Right ventricle myocardium inferior (tissue), 1 donor: ENCODE data around the gene SMARCC1. TPM values are rescaled to one million over a fixed set of nuclear protein-coding genes. Genes with fewer than 3 reads are reported as not detected.

ENCODE experiments used
- ATAC-seq: fragments of 200-7000 bp; cut with Tn5 transposase; one replicate; pipeline ENCODE4 v1.9.1; 2020; ENCODE audit warnings: mild to moderate bottlenecking, moderate library complexity
- DNase-seq: peaks from one replicate; pipeline ENCODE4 v3.0.0; 2021; ENCODE audit errors: missing footprints
- intact Hi-C: fragments of 100-400 bp; cut with DNase I; formaldehyde crosslinking; loops from one replicate; pipeline ENCODE4 v1.11.0; 2022
- total RNA-seq: library from RNA; stranded (reverse); fragmentation: NEBNext Ultra II Directional; extraction: Animal tissue kit (Norgen Biotek cat#: 25700); gene quantifications from one replicate; pipeline ENCODE4 v1.2.1, GENCODE V29; 2021
- donor health status: DM: no; HTN: yes; CAD: no; lungs with severe emphysema.

SMARCC1 gene
- total RNA-seq, 1 donor from 2014 or later = 29.1 TPM

- intact Hi-C loops = no loop called here
- DNase-seq = no peak
- no peak for ATAC-seq
Measured at GRCh38 chr3:47580481-47580880, 201.2 kb downstream of the SMARCC1 start.

- ATAC-seq (no peak), DNase-seq (no peak)
- intact Hi-C loops = no loop called here
Measured at GRCh38 chr3:47579875-47580274, 201.8 kb downstream of the SMARCC1 start.

- intact Hi-C loops = no loop called here
- ATAC-seq (peak; percentile 33), DNase-seq (no peak)
Measured at GRCh38 chr3:47578691-47579632, 202.7 kb downstream of the SMARCC1 start, which contains the start of gene CSPG5. CSPG5 (minus strand) TSS chr3:47578865; CDS start chr3:47578693, 172 bp downstream.

- no peak for DNase-seq
- intact Hi-C loops = no loop called here
- peak; percentile 72 for ATAC-seq
Measured at GRCh38 chr3:47578119-47578632, 203.5 kb downstream of the SMARCC1 start.

- intact Hi-C loops = no loop called here
- ATAC-seq = peak; percentile 26
- no peak for DNase-seq
Measured at GRCh38 chr3:47577583-47578118, 204.0 kb downstream of the SMARCC1 start.

GRCh38 chr3:47573190-47574172, 208.2 kb downstream of the SMARCC1 start:
- DNase-seq (no peak), ATAC-seq (peak; percentile 70)
- intact Hi-C loops = no loop called here

GRCh38 chr3:47571391-47572175, 210.1 kb downstream of the SMARCC1 start:
- intact Hi-C loops = no loop called here
- DNase-seq = no peak
- no peak for ATAC-seq

GRCh38 chr3:47568901-47569300, 212.8 kb downstream of the SMARCC1 start:
- intact Hi-C loops = no loop called here
- ATAC-seq = no peak

GRCh38 chr3:47567149-47567548, 214.5 kb downstream of the SMARCC1 start:
- DNase-seq (no peak), ATAC-seq (no peak)
- intact Hi-C loops = no loop called here

More at GRCh38 chr3:47568901-47569300, 212.8 kb downstream of the SMARCC1 start:
- DNase-seq = no peak

- intact Hi-C loops = no loop called here
- DNase-seq (no peak), ATAC-seq (no peak)
Measured at GRCh38 chr3:47566667-47567066, 215.0 kb downstream of the SMARCC1 start.

- ATAC-seq (no peak), DNase-seq (no peak)
- intact Hi-C loops = no loop called here
Measured at GRCh38 chr3:47565734-47566550, 215.8 kb downstream of the SMARCC1 start.

- DNase-seq (no peak), ATAC-seq (no peak)
- intact Hi-C loops = no loop called here
Measured at GRCh38 chr3:47556351-47556750, 225.3 kb downstream of the SMARCC1 start.

- ATAC-seq (no peak), DNase-seq (no peak)
- intact Hi-C loops = no loop called here
Measured at GRCh38 chr3:47554335-47554734, 227.4 kb downstream of the SMARCC1 start.

GRCh38 chr3:47553407-47553806, 228.3 kb downstream of the SMARCC1 start:
- intact Hi-C loops = no loop called here
- no peak for DNase-seq
- no peak for ATAC-seq

GRCh38 chr3:47542471-47543173, 239.1 kb downstream of the SMARCC1 start:
- intact Hi-C loops = no loop called here
- ATAC-seq (no peak), DNase-seq (no peak)

GRCh38 chr3:47541583-47542108, 240.0 kb downstream of the SMARCC1 start:
- ATAC-seq (no peak), DNase-seq (no peak)
- intact Hi-C loops = no loop called here
